ENCODE measurements around the gene LNX2.

Gene LNX2

GRCh38 chr13:27551562-27551961 is 68.8 kb downstream of the LNX2 start:
- DNase-seq, result no peak

DNA sequence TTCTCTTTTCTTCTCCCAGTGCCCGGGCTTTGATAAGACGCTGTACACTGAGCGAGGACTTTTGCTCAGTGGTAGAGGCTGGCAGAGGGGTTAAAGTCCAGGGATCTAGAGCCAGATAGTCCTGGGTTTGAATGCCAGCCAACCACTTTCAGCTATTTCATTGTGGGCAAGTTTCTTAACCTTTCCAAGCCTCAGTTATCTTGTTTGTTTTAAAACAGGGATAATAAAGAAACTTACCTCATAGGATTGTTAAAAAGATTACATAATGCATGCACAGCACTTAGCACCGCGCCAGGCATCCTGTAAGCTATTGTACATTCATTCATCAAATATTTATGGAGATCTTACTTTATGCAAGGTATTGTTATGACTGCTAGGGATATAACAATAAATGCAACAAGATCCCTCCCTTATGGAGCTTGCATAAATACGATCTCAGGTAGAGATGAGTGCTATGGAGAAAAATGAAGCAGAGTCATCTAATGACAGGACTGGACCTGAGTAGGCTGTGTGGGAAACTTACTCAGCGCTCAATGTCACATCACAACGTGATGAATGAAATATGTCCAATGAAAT is 70.8 kb downstream of the LNX2 start:
- no peak for DNase-seq

- no peak for DNase-seq
Measured at GRCh38 chr13:27542220-27542619, 78.1 kb downstream of the LNX2 start.

DNA sequence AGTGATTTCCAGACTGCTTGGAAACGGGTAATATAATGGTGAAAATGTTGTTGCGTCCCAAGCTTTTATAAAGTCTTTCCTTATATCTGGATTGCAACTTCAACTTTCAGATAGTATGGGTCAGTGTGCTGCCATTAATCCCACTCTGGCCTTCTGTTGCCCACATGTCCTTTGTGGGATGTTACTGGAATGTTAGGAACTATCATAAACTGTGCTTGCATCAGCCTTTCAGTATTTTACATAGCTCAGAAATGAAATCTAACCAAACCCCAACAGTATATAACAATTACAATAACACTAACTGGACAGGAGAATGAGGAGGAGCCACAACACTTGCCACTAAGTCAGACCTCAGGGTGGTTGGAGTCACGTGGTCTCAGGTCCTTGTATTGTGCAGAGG is 78.9 kb downstream of the LNX2 start:
- no peak for DNase-seq

- DNase-seq, result no peak
Measured at GRCh38 chr13:27536361-27537101, 83.8 kb downstream of the LNX2 start.

GRCh38 chr13:27535546-27535945 is 84.8 kb downstream of the LNX2 start:
- DNase-seq, result no peak

GRCh38 chr13:27534981-27535380 is 85.3 kb downstream of the LNX2 start:
- DNase-seq, result no peak

DNA sequence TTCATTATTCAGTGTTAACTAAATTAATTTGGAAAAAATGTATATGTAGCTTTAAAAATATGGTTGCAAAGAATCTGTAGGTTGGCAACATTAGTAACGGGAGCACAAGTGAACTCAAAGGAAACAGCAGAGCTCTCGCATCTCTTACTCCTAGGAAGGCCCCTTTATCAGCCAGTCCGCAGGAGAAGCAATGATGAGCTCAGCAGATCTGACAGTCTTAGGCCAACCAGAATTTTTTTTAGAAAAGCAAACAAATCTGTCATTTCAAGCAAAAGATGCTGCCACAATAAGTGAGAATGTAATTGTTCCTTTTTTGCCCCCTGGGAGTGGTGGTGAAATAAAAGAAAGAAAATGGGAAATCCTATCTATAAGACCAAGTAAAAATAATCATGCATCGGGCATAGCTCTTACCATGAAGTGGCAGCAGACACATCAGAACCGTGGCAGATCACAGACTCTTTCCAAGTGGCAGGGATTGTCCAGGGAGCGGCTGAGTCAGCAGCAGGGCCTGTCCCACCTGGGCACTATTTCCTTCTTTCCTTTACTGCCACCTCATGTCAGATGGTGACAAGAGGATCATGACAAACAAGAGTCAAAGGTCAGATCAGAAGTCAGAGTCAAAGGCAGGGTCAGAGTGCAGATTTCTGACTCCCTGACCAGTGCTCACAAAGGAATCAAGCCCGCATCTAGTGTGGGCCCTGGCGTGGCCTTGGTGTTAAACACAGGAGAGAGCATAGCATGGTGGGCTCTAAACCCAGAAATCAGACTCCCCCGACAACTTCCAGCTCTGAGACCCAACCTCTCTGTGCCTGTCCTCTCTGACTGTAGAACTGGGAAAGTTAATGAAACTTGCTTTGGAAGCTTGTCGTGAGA is 86.0 kb downstream of the LNX2 start:
- DNase-seq, result no peak

DNA sequence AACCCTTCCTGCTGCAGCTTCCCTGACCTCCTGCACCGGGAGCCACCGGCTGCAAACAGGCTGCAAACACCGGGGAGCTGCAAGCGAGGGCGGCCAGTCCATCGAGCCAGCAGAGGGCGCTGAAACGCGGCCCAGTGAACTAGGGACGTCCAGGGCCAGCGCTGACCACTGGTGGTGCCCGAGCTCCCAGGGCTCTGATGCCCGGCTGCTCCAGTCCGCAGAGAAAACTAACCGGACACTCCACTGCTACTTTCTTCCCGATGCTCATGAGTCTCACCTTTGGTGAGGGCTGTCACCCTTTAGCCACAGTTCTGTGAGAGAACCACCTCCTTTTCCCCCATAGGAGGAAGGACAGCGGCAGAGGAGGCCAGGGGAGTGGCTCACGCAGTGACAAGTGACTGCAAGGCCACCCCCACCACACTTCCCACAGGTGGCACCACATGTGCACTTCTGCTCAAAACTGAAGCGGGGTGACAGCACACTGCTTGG is 87.1 kb downstream of the LNX2 start:
- no peak for DNase-seq

- no peak for DNase-seq
Measured at GRCh38 chr13:27528908-27529307, 91.4 kb downstream of the LNX2 start.

- DNase-seq, result no peak
Measured at GRCh38 chr13:27526516-27526915, 93.8 kb downstream of the LNX2 start.

DNA sequence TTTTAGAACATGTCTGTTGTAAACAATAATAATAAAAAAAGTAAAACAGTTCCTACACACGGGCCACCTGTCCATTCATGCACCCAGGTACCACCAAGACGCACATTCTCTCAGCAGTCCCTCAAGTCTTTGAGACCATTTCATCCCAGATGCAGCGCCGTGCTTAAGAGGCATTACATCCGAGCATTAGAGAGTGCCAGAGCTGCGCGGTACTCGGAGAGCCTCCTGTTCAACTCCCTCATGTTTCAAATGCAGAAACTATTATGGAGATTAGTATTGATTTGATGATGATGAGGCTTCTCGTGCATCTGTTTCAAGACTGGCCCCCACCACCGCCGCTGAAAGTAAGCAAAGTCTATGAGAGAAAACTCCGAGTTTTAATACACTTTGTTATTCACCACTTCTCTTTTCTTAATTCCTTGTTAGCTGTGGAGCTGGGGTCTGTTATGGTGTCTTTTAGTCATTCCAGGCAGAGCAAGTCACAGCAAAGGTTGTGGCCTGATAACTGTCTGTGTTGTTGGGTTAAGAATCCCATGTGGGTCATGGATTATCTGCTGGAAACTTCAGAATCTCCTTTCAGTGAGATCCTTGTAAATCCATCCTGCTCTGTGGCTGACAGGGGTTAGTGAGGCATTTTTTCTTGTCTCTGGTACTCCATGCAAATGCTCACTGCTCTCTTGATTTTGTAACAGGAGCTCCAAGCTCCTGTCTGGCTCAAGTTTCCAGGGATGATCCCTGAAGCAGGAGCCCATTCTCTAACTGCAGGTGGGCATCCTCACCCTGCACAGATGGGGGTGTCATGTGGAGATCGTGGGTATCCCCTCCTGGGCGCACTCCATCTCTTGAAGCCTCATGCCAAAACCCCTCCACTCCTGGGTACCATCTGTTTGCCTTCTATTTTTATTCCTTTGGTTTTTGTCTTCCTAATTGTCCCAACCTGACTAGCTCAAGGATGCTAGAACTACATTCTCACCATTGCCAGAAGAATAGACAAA is 95.1 kb downstream of the LNX2 start:
- peak; percentile 64 for DNase-seq

- DNase-seq, result peak; percentile 10
Measured at GRCh38 chr13:27523346-27524073, 96.8 kb downstream of the LNX2 start.

GRCh38 chr13:27522847-27523246 is 97.5 kb downstream of the LNX2 start:
- no peak for DNase-seq

DNA sequence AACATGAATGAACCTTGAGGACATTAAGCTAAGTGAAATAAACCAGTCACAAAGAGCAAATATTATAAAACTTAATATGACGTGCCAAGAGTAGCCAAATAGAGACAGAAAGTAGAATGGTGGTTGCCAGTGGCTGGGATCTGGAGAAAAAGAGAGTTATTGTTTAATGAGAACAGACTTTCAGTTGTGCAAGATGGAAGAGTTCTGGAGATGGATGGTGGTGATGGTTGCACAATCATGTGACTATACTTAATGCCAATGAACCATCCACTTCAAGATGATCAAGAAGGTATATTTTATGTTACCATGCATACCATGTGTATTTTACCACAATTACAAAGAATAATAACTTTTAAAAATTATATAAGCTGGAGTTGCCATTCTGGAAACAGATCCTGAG is 104.2 kb downstream of the LNX2 start:
- DNase-seq, result no peak

DNA sequence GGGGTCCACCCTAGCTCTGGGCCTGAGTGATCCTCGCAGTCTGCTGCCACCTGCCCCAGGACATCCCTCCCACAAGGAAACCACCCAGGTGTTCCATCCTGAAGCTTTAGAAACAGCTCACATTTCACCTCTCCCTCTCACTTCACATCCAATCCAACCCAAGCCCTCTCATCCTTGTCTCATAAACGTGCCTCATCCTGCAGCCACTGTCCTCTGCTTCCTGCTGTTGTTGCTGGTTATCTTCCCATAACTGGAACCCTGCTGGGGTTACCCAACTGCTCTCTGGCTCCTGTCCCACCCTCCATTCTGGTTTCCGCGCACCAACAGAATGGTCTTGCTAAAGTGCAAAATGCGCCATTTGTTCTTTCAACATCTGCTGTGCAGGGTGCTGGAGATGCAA is 110.2 kb downstream of the LNX2 start:
- peak; percentile 14 for DNase-seq

DNA sequence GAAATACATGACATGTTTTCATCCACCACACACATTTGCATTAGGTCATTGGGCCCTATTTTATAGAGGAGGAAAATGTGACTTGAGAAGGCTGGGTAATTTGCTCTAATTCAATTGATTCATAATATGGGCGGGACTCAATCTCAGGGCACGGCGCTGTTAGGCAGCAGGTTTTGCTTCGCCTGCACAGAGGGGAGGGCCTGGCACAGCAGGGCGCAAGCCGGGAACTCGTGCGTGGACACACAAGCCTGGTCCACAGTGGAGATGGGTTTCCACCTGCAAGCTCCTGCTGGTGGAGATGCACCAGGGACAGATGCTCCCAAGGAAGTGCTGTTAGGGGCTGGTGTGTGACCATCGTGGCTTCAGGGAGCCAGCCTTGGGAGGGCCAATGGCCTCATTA is 111.5 kb downstream of the LNX2 start:
- DNase-seq, result no peak

- DNase-seq, result no peak
Measured at GRCh38 chr13:27505792-27506191, 114.5 kb downstream of the LNX2 start.

DNA sequence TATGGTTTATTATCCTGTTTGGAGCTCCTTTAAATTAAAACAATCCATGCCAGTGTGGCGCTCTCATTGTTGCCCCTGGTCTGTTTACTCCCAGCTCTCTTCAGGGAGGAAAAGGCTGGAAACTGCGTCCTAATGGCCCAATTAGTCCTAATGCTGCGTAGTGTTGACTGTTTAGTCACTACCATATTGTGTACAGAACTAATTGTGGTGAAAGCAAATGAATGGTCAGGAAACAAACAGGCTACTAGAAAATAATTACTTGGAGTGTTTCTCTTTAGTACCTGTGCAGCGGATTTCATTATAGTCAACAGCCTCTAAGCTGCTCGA is 115.5 kb downstream of the LNX2 start:
- no peak for DNase-seq

DNA sequence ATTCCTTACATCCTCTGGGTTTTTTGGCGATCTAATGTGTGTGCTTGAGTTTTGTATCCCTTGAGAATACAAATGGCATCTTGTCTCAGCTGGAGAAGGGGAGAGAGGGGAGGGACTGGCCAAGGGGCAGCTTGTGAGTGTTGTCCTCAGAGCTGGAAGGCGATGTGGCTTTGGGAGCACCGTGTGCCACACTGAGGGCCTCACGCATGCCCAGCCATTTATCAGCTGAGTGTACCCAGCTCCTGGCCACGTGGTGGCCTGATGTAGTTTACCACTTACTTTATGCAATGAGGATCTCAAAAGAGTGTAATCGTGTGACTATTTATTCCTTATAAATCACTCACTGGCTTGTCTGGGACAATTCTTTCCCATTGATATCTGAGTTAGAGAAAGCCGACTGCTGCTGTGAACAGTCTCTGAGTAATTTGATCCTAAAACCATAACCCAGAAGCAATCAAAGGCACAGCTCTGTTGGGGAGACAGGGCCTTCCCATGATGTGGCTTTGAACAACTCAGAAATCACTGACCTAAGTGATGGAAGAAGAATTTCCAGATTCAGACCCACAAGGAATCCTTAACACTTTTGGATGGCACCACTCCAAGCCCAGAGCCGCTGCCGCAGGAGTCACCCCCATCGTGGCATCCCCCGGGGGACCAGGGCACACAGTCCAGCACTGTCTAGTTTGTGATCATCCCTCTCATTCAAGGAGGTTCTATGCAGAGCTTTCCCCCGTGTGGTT is 116.0 kb downstream of the LNX2 start:
- no peak for DNase-seq
